HG03469 (cell line): ENCODE results near the gene C2CD2L.
"Not testable (repeated sequence)": the region's sequence is repeated elsewhere in the genome, so short reads cannot be mapped to it uniquely, and the experiment has no call there.

Source experiments
- ATAC-seq: cut with Tn5 transposase; IDR thresholded peaks from one replicate; pipeline ENCODE4 v1.9.1; 2021; ENCODE audit warnings: mild to moderate bottlenecking, moderate library complexity, moderate number of reproducible peaks; ENCODE audit not compliant: unreplicated experiment

Gene C2CD2L

DNA sequence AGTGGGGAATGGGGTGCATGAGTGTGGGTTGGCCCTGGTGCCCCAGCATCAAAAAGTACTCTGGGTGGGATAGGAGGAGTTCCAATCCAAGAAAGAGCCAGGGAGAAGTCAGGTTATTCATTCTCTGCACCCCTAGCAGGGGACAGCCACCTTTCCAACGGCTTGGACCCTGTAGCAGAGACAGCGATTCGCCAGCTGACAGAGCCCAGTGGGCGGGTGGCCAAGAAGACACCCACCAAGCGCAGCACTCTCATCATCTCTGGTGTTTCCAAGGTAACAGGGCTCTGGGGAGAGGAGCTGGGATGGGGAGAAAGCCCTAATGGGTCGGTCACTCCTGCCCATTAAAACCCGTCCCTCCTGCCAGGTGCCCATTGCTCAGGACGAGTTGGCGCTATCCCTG is 6.6 kb downstream of the C2CD2L start:
- ATAC-seq, result no peak

GRCh38 chr11:119114351-119114750 is 7.2 kb downstream of the C2CD2L start:
- ATAC-seq, result no peak

DNA sequence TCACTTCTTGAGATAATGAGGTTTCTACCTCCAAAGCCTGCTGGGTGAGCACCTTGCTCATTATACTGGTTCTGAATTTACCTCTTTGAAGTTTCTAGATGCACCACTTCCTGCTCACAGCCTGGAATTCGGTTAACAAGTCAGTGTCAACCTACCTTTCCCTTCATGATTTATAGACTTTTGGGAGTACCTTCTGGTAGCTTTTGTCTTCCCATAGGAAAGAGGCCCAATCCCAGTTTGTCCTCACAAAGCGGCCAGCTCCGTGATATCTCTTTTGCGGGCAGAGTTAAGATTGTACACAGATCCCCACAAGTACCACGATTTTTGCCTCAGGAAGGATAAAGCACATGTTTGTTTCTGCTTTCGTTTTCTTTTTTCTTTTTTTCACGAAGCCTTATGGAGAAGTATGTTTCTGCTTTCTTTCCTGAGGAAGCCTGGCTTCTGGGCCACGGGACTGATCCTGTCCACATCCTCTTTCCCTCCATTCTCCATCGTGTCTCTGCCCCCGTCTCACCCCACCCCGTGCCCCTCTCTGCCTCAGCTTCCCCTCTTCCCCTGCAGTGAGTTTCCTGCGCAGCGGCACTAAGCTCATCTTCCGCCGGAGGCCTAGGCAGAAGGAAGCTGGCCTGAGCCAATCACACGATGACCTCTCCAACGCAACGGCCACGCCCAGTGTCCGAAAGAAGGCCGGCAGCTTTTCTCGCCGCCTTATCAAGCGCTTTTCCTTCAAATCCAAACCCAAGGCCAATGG is 8.5 kb downstream of the C2CD2L start:
- ATAC-seq, result no peak

DNA sequence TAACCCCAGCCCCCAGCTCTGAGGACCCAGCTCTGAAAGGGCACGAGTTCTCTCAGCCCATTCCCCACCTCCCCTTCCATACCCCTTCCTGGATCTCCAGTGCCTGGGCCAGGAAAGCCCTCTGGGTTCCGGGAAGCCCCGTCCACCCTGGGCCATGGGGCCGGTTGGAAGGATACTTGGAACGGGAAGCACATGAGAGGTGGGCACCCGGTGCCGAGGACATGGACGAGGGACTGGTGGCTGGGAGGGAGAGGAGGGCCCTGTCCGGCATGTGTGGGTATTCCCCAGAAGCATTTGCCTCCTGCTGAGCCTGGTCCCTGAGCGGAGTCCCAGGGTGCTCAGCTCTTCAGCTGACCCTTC is 9.1 kb downstream of the C2CD2L start:
- no peak for ATAC-seq

DNA sequence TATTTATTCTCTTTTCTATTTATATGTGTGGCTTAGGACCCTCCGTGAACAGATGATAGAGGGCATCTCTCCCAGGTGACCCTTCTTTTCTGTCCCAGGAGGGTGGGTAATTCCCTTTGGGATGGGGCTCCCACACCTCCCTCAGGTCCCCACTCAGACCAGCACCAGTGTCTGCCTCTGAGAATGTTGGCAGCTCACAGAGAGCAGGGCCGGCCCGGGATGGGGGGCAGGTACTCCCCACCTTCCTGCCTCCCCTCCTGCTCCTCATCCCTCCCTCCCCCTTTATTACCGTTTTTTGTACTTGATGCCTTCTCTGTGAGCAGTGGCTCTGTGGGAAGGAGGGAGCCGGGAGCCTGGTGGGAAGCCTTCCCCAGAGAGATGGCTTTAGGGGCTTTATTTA is 9.5 kb downstream of the C2CD2L start:
- ATAC-seq, result no peak

DNA sequence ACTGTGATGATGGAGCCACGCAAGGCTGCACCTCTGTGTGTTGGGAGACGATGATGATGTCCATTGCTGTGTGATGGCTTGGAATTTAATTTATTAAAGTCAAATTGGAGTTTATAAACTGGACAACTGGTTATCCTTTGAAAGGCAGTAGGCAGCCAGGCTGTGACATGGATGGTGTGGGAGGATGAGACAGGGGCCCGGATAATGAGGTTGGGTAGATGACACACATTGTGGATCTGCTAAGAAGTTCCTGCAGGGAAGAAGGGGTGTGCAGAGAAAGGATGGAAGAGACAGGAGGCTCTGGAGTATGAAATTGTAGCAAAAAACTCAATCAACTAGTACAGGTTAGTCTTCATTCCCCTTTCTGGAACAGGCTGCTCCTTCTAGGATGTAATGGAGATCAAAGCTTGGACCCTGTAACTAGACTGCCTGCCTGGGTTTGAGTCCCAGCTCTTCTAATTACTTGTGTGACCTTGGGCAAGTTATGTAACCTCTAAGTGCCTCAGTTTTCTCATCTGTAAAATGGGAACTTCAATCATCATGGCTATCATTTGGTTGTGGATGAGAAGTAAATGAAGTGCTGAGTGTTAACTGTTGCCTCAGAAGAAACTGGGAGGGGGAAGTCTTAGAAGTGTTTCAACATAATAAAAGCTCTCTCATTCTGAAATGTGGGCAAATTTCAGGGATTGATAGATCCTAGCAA is 10.0 kb downstream of the C2CD2L start:
- ATAC-seq, result no peak

- no peak for ATAC-seq
These were observed 11.1 kb downstream of the C2CD2L start for GRCh38 chr11:119118227-119118626.

- no peak for ATAC-seq
These were observed 11.8 kb downstream of the C2CD2L start for GRCh38 chr11:119118946-119119345.

- no peak for ATAC-seq
These were observed 13.5 kb downstream of the C2CD2L start for GRCh38 chr11:119120639-119121007.

GRCh38 chr11:119121008-119121810 is 14.1 kb downstream of the C2CD2L start, which contains the start of gene HINFP:
Gene HINFP, plus strand, starts transcription at chr11:119121580. Its CDS starts 5,365 bp downstream, at chr11:119126945.
- peak; percentile 92 for ATAC-seq

- no peak for ATAC-seq
These were observed 14.6 kb downstream of the C2CD2L start for GRCh38 chr11:119121811-119122124.

- ATAC-seq, result no peak
These were observed 18.7 kb downstream of the C2CD2L start for GRCh38 chr11:119125821-119126220.

- ATAC-seq, result no peak
These were observed 19.6 kb downstream of the C2CD2L start for GRCh38 chr11:119126675-119127268.

DNA sequence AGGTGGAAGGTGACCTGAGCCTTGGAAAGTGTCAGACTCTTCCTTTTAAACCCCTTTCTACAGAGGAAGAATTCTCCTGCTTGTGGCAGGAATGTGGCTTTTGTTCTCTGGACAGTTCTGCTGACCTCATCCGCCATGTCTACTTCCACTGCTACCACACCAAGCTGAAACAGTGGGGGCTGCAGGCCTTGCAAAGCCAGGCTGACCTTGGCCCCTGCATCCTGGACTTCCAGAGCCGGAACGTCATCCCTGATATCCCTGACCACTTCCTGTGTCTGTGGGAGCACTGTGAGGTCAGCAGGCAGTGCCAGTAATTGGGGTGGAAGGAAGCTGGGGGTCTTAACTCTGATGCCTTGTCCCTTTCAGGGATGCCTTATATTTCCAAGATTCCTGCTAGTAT is 23.5 kb downstream of the C2CD2L start:
- ATAC-seq, result no peak

- no peak for ATAC-seq
These were observed 27.3 kb downstream of the C2CD2L start for GRCh38 chr11:119134389-119134978.

DNA sequence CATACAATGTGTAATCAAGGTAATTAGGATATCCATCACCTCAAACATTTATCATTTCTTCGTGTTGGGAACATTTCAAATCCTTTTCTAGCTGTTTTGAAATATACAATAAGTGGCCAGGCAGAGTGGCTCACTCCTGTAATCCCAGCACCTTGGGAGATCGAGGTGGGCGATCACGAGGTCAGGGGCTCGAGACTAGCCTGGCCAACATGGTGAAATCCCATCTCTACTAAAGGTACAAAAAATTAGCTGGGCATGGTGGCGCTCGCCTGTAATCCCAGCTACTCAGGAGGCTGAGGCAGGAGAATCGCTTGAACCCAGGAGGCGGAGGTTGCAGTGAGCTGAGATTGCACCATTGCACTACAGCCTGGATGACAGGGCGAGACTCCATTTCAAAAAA is 32.1 kb downstream of the C2CD2L start:
- not testable (repeated sequence) for ATAC-seq

DNA sequence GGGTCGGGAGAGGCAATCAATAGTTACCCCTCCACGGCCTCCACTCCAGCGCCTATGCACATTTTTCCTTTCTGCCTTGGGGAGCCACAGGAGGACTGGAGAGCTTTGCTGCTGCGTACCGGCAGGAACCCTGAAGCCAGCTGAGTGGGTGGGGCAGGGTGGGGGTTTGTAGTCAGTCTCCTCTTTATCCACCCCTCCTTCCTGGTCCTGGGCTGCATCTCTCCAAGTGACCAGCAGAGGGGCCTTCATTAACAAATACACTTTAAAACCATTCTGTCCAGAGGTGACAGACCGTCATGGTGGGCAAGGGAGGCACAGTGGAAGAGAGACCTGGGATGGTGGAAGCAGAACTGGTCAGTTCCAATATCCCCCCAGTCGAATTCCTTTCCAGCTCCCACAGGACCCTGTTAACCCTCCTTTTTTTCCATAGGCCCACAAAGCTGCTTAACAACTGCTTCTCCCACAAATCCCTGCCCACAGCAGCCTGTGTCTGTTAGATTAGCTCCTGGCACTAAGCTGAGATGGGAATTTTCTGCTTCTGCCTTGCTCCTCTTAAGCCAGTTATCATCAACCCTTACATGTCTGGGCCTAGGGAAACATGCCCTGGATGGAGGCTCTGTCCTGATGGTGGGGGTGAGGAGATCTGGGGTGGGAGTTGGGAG is 37.8 kb downstream of the C2CD2L start:
- no peak for ATAC-seq

- ATAC-seq, result no peak
These were observed 38.4 kb downstream of the C2CD2L start for GRCh38 chr11:119145551-119145950.

GRCh38 chr11:119147604-119148333 is 40.6 kb downstream of the C2CD2L start:
- no peak for ATAC-seq

DNA sequence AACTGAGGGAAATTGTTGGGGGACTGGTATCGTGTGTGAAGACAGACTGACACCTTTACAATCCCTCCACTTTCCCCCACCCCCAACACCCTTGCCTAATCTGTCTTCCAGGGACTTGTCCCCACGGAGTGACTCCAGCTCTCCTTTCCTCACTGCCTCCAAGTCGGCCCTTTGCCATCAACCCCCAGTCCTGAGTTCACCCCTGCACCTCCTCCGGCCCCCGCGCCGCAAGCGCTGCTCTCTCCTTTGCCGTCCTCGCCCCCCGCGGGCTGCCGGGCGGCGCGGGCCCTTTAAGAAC is 41.5 kb downstream of the C2CD2L start:
- ATAC-seq, result no peak
